IPS-18c (cell line): Measurements from ENCODE around the gene OPTC.
"Not testable (repeated sequence)": the region's sequence is repeated elsewhere in the genome, so short reads cannot be mapped to it uniquely, and the experiment has no call there.

Experiments
- H3K4me3 ChIP-seq: 2 replicates; pipeline ENCODE4 v1.7.0; 2013; ENCODE audit warnings: low read depth, mild to moderate bottlenecking, low read length, moderate library complexity; ENCODE audit not compliant: insufficient read depth
- H3K9me3 ChIP-seq: one replicate; pipeline ENCODE4 v1.6.1; 2013; ENCODE audit warnings: mild to moderate bottlenecking, low read length, moderate library complexity; ENCODE audit not compliant: control insufficient read depth, insufficient read depth

OPTC gene

DNA sequence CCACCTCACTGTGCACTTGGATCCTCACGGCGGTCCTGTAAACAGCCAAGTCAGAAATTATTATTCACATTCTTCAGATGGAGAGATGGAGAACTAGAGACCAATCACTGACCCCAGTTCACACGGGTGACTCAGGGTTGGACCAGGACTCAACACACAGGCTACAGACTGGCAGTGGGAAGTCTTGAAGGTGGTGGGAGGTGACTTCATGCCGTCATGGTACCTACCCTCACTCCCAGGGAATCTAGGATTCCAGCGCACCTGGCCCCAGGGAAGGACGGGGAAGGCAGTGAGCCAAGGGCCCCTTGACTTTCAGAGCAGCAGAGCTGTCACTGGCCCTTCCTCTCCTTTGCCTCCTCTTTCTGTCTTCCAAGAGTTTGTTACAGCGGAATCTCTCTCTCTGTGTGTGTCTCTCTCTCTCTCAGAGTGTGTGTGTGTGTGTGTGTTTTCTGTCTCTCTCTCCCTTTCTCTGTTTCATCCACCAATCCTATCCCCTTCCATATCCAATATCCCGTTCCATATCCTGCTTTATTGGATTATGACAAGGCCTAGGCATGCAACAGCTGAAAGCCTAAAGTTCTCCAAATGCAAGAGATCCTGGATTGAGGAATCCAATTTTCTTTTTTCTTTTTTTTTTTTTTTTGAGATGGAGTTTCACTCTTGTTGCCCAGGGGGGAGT is 11.7 kb downstream of the OPTC start:
- no peak overlapping the region for H3K4me3 ChIP-seq
- H3K9me3 ChIP-seq = no peaks in the 10 kb centered on the region

DNA sequence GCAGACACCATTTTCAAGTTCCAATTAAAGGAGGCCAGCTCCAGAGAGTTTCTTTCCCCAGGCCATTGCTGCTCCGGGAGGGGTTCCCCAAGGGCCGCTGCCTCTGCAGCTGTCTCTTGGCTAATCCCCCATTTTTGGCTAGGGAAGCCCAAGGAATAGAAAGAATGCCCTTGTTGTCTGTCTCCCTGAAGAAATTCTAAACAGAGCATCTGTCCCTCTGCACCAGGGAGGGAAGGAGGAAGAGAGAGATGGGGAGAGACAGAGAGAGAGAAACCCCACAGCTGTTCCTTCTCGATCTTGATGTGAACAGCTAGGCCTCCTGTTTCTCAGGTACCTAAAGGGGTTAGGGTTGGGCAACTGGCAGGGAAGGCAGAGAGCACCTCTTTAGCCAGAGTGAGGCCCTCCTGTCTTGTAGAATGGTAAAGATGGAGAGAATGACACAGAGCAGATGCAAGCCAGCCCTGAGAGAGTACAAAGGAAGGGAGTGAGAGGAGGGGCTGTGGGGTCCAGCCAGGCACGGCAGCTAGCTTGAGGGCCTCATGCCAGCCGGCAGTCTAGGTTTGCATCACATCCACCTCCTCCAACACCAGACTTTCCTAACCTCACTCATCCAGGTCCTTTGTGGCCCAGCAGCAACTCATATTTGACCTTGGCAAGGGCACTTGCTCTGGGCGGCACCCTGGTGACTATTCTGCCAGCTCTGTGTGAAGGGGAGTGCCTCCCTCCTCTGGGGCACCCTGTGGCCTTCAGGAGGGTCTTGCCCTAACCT is 13.1 kb downstream of the OPTC start:
- H3K4me3 ChIP-seq = no peak overlapping the region

DNA sequence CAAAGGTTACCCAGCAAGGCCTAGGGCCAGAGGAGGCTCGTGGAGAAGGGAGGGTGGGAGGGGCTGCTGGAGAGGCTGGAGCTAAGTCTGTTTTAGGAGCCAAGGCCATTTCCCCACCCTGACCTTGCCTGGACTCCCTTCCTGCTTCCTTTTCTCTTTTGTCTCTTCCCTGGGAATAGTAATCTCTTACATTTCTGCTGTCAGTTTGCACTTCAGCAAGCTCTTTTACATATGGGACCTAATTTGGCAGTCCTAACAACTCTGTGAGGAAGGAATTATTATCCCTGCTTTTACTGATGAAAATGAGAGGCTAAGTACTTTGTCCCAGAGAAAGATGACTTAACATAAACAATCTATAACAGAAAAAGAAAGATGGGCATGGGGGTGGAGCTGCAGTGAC is 13.8 kb downstream of the OPTC start:
- H3K4me3 ChIP-seq = no peak overlapping the region

More for the DNA sequence above, 13.1 kb downstream of the OPTC start:
- H3K9me3 ChIP-seq = no peaks in the 10 kb centered on the region

DNA sequence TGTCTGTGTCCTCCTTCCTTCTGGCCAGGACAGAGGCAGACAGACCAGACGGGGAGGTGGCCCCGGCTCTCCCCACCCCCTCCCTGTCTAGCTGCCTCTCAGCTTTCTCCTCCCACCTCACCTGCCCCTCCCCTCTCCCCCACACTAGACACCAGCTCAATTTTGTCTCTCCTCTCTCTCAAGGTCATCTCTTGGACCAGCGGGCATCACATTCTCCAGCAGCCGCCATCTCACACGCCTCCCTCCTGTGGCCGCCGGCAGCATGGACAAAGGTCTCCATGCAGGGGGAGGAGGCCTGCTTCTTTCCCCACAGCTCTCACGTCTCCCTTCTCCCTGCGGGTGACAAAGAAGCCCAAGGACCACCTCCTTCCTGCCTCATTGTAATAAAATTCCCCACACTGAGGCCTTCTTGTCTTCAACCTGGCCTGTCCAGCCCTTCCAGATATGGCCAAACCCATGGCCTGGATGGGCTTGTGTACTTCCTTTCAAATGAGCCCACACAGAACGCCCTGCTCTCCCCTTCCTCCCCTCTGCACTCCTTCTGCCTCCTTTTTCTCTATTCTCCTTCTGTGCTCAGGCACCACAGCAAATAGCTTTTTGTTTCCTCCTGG is 14.6 kb downstream of the OPTC start:
- H3K9me3 ChIP-seq = no peaks in the 10 kb centered on the region
- H3K4me3 ChIP-seq = no peak overlapping the region

More for the DNA sequence above, 13.8 kb downstream of the OPTC start:
- H3K9me3 ChIP-seq = no peaks in the 10 kb centered on the region

DNA sequence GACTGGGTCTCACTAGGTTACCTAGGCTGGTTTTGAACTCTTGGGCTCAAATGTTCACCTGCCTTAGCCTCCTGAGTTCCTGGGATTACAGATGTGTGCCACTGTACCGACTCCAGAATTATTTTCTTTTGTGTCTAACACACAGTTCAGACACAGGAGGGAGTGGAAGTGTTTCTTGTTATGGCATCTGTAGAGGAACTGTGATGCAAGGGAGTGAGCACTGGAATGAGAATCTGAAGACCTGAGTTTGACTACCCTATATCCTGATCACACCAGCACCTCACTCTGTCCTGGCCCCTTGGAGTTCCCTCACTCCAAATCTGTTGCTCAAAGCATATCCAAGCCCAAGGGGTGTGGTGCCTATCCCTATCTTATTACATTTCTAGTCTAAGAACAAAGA is 15.2 kb downstream of the OPTC start:
- Histone ChIP-seq H3K4me3 (no peak overlapping the region), H3K9me3 (no peaks in the 10 kb centered on the region)

DNA sequence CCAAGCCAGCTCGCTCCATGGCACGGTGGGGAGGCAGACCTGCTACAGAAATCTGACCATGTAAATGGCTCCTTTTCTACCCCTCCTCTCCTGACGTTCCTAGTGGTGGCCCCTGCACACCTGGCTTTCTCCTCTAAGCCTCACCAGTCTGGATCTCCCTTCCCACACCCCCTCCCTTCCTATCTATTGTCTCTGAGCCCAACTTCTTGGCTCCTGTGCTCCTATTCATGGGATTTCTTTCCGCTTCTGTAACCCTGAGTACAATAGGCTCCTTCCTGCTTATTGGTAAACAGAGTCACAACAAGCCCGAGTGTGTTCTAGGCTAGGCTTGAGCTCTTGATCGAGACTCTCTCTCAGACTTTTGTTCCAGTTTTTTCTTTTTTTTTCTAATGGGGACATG is 17.6 kb downstream of the OPTC start:
- no peaks in the 10 kb centered on the region for H3K9me3 ChIP-seq
- H3K4me3 ChIP-seq = no peak overlapping the region

DNA sequence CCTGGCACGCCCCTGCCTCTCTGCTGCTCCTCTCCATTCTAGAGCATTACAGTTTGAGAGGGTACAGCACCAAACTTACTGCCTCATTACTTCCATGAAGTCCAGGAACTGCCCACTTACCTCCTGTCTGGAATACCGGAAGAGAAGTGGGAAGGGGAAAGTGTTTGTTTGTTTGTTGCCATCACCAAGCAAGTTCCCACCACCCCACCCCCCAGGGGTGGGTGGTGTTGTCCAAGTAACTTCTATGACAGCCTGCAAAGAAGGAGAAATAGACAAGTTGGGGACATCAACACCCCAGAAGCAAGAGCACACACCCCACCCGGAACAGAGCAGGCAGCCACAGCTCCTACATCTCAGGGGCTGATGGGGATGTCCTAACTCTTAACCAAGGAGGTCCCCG is 18.0 kb downstream of the OPTC start:
- no peaks in the 10 kb centered on the region for H3K9me3 ChIP-seq
- no peak overlapping the region for H3K4me3 ChIP-seq

DNA sequence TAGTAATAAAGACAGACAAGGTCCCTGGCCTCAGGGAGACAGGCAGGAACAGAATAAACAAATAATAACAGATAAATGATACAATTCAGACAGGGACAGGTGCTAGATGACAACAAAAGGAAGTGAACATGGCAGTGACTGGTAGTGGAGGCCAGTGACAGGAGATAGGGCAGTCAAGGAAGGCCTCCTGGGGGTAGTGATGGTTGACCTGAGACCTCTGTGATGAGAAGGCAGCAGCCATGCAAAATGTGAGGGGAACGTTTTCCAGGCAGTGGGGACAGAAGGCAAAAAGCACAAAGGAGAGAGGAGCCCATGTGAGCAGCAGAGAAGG is 18.5 kb downstream of the OPTC start:
- no peak overlapping the region for H3K4me3 ChIP-seq

DNA sequence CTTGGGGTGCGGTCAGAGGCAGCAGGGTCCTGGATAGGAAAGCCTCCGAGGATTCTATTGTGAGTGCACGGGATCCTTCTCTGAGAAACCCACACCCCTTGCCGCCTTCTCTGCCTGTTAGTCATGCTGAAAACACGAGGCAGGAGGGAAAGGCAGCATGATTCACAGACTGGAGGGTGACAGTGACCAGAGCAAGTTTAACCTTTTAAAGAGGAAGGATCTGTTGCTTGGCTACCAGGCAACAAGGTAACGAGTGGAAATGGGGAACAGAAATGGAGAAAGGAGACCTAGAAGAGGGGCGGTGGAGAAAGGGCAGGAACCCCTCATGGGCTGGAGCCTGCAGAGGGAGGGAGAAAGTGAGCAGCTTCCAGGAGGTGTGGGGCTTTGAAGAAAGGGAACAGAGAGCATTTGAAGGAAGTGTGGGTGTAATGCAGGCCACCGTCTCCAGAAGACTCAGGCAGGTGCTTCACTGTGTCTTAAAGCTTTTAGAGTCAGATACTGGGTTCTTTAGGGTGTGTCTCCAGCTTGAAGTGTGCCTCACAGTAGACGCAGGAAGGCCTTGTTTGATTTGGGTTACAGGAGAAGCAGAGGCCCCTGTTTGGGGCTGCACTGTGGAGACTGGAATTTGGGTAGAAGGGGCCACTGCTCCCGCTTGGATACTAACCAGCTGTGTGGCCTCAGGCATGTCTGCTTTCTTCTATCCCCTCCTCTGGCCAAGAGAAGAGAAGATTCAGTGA is 19.1 kb downstream of the OPTC start:
- H3K4me3 ChIP-seq = no peak overlapping the region

More for the DNA sequence above, 18.5 kb downstream of the OPTC start:
- H3K9me3 ChIP-seq = no peaks in the 10 kb centered on the region

DNA sequence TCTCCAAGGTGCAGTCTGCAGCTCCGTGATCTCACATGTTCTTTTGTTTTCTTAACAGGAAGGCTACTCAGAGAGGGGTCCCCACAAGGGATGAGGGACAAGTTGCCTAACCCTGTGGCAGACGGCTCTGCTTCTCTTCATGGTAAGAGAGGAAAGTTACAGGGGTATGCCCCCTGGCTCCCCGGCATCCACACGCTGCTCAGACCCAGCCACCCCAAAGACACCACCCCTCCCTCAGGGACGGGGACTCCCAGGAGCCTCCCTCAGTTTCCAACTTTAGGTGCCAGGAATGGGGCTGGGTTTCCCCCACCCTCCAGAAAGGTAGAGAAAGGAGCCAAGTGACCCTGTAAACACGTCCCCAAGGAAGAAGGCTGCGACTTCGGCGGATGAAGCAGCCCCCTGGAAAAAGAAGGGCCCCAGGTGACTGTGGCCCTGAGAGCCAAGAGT is 19.7 kb downstream of the OPTC start:
- Histone ChIP-seq H3K9me3 (no peaks in the 10 kb centered on the region), H3K4me3 (no peak overlapping the region)

More for the DNA sequence above, 19.1 kb downstream of the OPTC start:
- no peaks in the 10 kb centered on the region for H3K9me3 ChIP-seq

DNA sequence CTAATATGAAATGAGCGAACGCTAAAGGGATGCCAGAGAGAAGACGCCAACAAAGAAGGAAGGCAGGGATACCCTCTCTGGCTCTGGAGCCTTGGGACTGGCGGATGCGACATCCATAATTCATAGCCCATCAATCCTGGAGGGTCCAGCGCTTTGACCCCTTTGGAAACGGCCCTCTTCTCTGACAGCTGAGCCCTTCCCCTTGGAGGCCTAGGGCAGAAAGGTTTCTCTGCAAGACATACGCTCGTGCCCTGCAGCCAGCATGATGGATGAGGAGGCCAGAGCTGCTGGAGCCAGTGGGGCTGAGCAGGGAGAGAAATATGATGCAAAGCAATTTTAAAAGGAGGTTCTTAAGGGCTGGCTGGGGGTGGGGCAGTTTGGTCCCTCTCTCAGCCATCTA is 22.2 kb downstream of the OPTC start:
- Histone ChIP-seq H3K4me3 (no peak overlapping the region), H3K9me3 (no peaks in the 10 kb centered on the region)

DNA sequence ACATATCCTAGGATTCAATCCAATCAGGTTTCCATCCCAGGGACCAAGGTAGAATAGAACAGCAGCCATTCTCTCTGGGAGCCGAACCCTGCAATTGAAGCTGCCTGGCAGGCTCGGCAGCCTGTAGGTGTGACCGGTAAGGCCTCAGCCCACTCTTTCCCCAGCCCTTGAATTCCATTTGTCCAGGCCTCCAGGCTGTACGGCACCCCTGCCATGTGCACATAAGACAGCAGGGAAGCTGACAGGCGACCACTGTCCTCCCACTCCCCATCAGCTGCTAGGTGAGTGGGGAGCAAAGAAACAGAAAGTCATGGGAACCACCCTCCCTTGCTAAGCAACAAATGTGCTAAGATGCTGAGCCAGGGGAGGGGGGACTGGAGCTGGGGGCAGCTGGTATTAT is 23.0 kb downstream of the OPTC start:
- no peaks in the 10 kb centered on the region for H3K9me3 ChIP-seq
- no peak overlapping the region for H3K4me3 ChIP-seq

DNA sequence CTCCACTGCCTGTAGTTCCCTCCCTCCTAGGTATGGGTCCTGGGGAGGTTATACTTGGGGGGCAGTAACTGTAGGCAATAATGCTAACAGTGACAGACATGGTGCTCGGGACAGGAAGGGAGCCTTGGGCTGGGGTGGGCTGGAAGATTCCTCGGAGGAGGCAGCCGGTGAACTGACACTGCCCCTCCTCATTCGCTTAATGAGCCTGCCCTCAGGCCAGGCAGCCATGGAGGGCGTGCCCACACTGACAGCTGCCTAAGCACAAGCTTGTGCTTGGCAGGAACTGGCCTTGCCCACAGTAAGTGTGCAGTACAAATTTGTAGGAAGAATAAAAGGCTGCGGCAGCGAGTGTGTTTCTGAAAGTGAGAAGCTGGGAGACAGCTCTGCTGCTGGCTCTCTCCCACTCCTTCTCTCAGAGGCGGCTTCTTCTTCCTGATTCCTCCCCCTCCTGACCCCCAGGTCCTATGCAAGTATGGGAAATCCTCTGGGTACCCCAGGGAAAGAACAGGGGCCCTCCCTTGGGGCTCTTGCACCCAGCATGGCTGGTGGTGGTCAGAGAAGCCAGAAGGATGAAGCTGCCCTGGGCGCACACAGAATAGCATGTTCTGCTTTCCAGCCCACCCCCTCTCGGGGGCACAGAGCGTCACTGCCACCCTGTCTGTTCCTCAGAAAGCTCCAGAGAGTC is 23.6 kb downstream of the OPTC start:
- Histone ChIP-seq H3K9me3 (no peaks in the 10 kb centered on the region), H3K4me3 (no peak overlapping the region)

DNA sequence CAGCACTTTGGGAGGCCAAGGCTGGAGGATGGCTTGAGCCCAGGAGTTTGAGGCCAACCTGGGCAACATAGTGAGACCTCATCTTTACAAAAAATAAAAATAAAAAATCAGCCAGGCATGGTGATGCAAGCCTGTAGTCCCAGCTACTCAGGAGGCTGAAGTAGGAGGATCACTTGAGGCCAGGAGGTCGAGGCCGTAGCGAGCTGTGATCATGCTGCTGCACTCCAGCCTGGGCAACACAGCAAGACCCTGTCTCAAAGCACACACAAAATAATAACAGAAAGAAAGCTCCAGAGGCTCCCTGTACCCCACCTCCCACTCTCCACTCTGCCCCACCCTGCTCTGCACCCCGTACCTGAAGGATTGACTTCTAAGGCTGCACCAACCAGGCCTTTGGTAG is 24.2 kb downstream of the OPTC start:
- H3K9me3 ChIP-seq, H3K4me3 ChIP-seq: not testable (repeated sequence)

DNA sequence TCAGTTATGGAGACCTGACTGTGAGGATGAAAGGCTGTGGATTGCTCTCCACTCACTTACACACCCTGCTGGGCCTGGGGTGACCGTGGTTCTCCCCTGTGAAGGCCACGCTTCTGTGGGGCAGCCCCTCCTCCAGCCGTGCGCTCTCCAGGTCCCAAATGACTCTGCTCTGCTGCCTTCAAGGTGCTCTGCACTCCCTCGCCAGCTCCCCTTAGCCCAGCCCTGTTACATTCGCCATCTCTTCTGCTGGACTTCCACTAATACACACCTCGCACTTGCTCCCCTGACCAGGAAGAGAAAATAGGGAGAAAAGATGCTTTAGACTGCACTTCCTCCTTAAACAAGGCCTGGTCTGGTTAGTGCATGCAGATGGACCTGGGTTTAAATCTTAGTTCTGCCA is 24.6 kb downstream of the OPTC start:
- Histone ChIP-seq H3K9me3 (no peaks in the 10 kb centered on the region), H3K4me3 (no peak overlapping the region)

DNA sequence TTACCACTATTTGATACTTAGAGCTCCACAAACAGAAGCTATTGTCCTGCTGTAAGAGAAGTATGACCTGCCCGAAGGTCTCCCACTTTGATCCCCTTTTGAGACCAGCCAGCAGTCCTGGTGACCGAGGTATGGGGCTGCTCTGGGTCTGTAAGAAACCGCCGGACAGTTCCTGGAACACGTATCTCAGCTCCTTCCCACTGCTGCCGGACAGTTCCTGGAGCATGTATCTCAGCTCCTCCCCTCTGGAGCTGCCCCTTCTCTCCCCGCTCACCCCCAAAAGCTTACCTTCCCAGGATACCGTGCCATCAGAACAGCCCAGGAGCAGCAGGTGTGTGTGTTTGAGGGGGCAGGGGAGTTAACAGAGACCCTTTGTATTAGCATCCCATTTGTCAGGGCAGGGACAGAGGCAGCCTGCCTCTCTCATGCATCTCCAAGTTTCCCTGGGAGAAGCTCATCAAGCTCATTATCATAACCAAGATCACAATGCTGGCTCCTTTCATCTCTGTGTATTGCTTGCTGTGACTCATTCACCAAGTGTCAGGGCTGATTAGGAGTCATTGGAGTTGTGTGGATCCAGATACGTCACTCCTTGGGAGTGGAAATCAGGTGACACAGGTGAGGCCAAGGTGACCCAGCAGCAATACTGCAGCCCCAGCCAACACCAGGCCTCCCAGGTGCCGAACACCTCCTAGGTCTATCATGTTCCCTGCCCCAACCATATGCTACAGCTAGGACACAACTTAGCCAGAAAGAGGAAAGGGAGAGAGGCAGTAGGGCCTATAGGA is 25.3 kb downstream of the OPTC start:
- no peaks in the 10 kb centered on the region for H3K9me3 ChIP-seq
- no peak overlapping the region for H3K4me3 ChIP-seq
